ENCODE data around the gene PRLR.
"Not testable (repeated sequence)": the region's sequence is repeated elsewhere in the genome, so short reads cannot be mapped to it uniquely, and the experiment has no call there.

PRLR gene

DNA sequence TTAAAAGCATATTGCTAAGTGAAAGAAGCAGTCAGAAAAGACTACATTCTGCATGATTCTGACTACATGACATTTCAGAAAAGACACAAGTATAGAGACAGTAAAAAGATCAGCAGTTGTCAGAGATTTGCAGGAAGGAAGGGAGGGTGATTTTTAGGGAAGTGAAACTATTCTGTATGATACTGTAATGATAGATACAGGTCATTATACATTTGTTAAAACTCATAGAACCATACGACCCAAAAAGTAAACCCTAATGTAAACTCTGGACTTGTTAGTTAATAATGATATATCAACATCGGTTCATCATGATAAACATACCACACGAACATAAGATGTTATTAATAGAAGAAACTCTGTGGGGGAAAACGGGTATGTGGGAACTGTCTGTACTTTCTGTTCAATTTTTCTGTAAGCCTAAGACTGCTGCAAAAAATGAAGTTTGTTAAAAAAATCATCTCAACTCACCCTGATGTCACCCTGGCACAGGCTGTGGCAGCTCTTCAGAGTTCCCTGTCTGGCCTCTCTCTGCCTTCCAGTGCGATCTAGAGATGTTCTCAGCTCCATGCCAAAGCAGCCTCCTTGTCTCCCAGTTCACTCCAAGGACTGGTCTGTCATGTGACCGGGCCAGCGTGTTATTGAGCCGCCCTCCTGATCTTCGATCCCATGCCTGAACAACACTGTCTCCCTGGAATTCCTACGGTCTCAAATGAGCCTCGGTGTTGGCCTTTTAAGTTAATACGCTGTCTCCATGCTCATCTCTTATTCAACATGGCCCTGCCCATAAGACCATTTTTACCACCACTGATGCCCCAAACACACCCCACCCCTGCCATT, 35.4 kb downstream of the PRLR start:
- no peak for DNase-seq

DNA sequence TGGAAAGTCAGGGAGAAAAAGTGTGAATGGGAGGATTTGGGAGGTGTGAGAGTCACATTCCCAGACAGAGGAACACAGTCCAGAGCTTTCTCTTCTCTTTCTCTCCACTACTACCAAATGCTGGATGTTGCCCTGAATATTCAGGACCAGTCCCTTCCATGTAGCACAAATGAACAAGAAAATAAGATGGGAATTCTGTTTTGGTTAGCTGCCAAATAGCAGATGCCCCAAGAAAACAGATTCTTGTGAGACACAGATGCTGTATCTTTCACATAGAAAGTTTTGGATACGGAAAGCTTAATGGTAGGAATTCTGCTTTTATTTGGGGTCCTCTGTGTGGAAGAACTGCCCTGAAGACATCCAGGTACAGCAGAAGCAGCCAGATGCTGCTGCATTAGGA, 37.8 kb downstream of the PRLR start:
- no peak for DNase-seq

DNA sequence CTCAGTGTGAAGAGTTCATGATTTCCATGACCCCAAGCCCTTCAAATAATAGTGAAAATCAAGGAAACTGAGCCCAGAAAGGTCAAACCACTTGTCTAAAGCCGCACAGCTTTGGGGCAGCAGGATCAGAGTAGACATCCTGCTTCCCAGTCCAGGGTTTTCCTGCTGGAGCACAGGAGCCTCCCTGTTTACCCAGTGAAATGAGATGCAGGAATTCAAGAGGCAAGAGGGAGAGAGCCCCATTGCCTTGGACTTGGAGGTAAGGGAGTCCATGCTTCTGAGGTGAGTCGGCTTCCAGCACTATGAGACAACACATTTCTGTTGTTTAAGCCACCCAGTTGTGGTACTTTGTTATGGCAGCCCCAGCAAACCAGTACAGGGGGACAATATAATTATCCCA, 40.5 kb downstream of the PRLR start:
- DNase-seq = not testable (repeated sequence)

DNA sequence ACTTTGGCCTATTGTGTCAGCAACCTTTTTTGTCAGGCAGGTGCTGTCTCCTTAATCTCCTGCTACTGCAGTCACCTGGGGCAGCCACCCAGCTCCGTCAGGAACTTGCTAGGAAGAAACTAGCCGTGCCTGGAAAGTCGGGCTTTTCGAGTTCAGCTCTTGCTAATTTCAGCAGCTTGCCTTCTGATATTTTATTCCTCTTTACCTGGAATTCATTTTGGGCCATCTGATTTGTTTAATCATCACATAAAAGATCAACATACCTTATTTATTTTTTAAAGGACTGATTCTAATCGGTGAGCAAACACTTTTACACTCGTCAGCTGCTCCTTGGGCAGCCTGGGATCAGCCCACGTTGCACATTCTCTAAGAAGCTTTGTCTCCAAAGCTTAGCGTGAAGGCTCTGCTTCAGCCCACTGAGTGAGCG, 42.2 kb downstream of the PRLR start:
- DNase-seq = no peak

DNA sequence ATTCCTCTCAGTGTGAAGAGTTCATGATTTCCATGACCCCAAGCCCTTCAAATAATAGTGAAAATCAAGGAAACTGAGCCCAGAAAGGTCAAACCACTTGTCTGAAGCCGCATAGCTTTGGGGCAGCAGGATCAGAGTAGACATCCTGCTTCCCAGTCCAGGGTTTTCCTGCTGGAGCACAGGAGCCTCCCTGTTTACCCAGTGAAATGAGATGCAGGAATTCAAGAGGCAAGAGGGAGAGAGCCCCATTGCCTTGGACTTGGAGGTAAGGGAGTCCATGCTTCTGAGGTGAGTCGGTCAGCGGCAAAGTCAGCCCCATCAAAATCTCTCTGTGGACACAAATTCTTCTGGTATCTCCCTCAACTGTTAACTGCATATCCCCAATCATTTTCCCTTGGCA, 42.7 kb downstream of the PRLR start:
- not testable (repeated sequence) for DNase-seq

DNA sequence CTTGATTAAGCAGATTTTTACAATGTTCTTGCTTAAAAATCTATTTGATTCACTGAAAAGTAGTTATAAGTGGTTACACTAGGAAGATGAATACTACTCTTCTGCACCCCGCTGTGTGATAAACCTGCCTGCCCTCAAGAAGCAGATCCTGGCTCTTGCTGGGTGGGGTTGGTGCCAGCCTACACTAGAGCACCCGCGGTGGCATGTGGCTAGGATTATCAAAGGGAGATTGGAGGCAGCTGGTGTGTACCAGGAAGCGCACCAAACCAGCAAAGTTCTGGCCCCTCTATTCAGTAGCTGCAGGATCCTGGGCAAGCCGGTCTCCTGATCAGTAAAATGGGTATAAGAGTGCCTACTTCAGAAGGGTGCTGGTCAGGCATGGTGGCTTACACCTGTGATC, 43.5 kb downstream of the PRLR start:
- DNase-seq = no peak

DNA sequence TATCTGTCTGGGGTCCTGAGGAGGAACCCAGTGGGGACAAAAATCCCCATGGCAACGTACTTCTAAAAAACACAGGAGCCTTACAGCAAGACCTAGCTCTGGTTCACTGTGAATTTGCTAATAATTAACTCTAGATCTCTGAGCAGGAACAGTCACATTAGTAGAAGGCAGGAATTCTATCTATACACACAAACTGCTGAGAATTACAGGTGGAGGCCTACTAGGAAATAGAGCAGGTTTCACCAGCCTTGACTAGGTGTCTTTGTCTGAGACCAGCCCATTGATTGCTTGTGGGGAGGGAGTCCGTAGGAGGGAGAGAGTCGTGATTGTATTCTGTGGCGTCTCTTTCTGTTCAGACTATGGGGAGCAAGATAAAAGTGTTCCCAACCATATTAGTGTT, 44.8 kb downstream of the PRLR start:
- DNase-seq = no peak

DNA sequence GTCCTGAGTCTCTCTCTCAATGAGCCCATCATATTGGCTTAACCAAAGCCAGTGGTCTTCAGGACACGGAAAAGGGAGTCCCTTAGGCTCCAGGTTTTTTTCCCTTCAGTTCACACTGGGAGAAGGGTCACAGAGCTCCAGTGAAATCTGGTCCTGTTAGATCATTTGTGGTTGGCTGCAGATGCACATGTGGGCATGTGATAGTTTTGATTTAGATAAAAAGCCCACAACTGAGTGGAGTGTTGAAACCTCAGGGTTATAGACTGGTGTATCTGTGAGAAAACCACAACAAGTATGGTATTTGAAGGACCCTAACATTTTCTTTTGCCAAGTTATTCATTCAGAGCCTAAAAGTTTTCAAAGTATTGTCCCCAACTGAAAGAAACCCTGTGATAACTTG, 46.7 kb downstream of the PRLR start:
- no peak for DNase-seq

DNA sequence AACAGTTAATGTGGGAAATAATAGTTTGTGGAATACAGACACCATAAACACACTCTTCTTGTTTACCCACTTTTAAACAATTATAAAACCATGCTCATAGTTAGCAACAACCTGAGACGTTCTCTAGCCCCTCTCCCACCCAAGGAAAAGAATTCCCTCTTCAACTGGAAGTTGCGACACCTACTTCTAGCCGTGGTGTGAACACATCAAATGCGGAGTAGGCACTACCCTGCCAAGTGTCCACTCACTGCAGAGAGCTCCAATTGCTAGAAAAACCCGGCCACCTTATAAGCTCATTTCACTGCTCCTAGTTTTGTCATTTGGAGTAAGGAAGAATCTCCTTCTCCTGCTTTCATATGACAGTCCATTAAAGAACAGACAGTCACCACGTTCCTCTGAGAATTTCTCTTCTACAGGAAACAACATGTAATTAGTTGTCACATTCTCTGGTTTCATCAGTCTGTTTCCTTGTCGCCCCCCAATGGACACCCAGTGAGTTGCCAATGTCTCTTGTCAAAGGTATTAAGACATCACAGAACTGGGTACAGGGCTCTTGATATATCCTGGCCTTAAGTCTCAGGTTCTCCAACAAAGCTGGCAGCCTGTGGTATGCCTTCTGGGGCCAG, 47.3 kb downstream of the PRLR start:
- no peak for DNase-seq

DNA sequence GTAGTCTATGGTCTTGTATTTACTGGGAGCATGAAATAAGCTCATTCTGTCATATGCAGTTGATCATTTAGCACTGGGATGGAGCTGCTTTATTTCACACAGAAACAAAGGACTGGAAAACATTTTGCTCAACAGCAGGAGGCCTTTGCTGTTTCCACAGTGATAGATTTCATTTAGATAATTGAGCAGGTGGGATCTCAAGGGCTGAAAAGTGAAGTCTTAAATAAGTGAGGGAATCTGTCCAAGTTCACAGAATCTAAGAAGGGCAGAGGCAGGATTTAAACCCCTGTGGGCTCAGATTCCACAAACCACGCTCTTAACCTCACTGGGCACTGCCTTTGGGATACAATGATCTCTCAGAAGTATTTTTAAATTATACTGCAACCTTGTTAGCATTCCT, 47.8 kb downstream of the PRLR start:
- DNase-seq = no peak

DNA sequence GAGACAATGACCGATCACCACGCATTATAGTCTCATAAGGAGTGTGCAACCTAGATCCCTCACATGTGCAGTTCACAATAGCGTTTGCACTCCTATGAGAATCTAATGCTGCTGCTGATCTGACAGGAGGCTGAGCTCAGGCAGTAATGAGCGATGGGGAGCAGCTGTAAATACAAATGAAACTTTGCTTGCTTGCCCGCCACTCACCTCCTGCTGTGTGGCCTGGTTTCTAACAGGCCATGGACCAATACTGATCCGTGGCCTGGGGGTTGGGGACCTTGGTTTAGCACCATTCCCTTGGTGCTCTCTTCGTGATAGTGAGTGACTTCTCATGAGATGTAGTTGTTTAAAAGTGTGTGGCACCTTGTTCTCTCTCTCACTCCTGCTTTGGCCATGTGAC, 50.2 kb downstream of the PRLR start:
- DNase-seq = no peak

DNA sequence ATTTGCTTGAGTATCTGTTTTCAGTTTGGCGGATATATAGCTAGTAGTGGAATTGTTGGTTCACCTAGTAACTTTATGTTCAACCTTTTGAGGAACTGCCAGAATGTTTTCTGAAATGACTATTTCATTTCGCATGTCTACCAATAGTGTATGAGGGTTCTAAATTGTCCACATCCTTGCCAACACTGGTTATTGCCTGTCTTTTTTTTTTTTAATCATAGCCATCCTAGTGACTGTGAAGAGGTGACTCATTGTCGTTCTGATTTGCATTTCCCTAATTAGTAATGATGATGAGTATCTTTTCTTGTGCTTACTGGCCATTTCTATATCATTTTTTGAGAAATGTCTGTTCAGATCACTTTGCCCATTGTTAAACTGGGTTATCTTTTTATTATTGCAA, 52.5 kb downstream of the PRLR start:
- no peak for DNase-seq

DNA sequence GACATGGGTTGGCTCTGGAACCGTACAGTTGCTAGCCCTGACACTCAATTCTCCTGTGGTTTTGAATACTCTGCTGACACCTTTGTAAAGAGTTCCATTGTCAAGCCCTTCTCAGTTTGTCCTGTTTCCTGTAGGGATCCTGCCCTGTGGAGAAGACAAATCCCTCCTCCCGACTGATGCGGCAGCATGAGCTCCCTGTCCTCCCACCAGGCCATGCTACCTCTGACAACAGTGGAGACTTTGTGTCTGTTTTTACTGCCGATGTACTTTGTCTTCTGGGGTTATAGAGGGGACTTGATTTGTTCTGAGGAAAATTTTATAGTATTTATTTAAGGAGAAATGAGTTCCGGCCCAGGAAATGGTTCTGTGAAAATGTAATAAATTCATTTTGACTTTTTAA, 57.8 kb downstream of the PRLR start:
- DNase-seq = no peak

DNA sequence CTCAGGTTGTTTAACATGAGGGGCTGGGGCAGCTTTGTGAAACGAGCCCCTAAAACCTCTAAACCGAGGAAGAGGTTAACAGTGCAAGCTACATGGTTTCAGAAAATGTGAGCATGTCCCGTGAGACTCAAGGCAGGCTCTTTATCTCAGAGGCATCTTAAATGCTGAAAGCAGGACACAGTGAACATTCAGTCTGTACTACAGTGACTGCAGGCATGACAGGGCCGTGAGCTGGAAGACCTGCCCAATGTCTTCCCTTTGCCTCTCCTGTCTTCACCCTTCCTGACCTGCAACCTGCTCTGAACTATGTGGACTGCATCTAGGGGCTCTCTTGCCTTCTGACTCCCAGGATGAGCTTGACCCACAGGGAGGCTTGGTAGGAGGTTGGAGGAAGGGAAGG, 58.3 kb downstream of the PRLR start:
- no peak for DNase-seq

DNA sequence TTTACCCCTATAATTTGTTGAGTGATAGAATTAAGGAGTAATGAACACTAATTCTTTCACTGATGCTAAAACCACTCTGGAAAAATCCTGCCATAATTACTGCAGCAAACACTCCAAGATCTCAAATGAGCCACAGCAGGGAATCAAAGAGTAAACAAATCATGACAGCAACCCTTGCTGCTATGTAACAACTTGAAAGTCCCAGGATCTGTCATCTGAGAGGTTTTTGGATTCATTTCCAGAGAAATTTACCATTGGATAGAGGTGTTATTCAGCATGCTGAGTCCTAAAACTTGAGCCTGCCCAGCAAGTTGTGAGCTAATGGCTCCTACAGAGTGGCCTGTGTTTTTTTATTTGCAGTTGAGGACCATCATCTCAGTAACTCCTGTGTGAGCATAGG, 59.2 kb downstream of the PRLR start:
- no peak for DNase-seq

DNA sequence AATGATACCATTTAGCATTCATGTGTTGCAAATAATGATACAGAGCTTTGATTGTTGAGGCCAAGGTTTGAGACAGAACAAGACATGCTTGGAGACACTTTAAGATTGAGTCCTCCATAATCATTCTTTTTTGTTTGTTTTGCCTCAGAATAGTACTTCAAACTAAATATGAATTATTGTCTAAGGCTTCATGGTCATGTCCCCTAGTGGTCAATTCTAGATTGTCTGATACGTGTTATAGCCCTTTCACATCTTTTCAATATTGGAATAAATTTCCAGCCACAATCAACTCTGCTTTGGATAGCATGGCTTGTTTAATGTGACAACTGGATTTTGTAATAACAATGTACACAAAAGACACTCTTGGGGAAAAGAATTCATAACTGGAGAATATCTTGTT, 64.2 kb downstream of the PRLR start:
- DNase-seq = no peak

DNA sequence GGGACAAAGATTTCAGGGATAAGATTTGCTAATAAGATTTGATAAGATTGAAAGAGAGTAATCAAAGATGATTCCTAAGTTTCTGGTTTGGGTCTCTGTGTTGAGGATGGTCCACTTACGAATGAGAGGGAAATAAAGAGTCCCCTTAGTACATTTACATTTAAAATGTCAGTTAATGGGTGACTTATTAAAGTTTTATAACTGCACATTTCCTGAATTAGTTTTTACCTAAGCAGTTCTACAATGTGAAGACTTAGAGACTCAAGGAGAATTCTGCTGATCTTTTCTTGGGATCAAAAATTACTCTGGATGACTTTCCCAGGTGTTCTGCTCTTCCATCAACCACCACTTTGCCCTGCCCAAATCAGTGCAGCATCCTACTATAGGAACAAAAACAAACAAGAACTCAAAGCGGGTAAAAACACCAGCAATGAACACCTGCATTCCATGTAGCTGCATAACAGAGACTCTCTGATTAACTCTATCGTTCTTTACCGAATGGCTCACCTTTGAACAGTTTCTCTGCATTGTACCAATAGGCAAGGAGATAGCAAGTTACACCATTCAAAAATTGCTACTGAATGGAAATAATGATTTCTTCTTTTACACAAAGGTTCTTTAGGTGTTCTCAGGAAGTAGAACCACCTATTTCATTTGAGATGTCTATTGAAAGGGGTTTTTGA, 65.3 kb downstream of the PRLR start:
- no peak for DNase-seq

DNA sequence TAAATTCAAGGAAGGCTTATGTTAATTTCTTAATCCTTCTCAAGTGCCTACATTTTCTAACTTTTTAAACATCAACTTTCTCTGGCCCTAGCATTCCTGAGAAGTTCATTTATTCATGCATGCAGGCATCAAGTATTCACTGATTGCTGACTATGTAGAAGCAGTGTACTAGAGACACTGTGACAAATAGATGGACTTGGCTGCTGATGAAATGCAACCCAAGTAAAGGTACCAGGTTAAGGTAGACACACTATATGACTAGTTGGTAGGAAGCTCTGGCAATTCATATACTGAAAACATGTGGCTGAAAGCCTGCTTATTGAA, 66.6 kb downstream of the PRLR start:
- no peak for DNase-seq

DNA sequence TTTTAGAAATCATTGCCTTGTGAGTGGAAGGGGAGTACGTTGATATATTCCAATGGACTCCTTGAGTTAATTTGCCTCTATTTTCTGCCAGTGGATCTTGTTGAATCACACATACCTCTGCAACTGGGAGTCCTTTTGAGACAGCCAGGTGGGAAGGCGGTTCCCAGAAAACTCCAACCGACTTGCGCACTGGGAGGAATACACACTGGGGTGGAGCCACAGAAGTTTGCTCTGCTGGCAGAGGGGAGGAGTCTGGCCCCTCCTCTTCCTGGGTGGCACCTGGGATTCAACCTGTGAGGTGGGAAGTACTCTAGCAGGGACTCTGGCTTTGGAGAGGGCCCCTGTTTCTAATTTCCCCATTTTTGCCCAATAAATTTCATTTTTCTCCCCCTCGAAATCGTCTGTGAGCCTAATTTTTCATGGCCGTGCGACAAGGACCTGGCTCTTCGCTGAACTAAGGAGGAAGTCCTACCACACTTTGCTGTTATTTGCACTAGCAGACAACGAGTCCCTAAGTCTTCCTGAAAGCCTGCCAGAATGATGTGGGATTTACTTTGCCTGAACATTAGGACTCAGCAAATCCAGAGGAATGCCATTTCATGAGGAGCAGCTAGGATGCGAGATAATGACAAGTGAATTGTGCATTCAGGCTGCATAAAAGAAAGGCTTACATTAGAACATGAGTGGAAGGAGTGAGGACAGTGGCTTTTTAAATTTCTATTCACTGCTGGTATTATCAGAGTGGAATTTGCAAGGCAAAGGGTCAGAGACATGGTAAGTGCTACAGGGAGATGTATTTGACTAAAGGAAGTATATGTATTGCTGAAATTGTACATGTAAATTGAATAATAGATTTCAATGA, 67.2 kb downstream of the PRLR start:
- no peak for DNase-seq

DNA sequence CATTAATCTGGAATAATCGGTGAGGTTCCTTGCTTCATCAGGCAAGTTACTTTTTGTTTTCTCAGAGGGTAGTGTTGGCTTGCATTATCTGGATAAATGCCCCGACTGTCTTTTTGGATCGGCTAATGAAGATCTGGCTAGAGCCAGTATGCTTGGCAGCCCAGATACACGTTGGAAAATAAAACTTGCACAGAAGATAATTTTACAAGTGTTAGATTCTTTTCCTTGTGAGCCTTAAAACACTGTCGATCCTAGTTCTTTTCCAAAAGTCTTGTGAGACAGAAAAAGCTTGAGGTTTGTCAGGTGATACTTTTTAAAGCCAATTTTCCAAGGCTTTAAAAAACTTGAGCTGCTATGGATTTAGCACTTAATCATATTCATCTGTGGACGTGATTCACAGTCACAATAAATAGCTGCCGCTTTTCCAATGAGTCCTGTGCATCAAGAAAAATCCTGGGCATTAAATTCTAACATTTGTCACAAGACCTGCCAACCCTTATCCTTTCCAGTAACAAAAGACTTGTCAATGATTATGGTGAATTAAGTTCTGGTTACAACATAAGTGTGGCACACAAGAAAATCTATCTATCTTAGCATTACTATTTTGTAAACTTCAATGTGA, 68.5 kb downstream of the PRLR start:
- no peak for DNase-seq

DNA sequence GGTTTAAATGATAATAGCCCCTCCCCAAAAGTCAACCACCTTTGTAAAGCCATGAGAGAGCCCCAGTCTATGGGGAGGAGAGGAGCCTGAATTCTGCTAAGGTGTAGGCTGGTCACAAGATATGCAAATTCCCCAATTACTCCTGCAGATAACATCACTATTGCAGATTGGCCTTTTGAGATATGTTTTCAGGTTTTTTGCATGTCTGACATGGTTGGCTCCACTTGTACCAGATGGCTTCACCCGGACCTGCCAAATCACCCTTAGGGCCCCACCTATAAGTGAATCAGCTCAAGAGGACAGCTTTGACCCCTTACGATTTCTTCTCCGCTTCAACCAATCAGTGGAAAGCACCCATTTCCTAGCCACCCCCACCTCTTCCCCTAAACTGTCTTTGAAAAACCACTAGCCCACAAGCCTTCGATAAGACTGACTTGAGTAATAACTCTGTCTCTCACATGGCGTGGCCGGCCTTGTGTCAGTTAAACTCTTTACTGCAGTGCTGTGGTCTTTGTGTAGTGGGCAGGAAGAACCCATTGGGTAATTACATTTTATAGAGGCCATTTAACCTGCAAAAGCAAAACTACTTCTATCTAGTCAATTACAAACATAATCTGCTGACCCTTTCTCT, 69.7 kb downstream of the PRLR start:
- DNase-seq = no peak

DNA sequence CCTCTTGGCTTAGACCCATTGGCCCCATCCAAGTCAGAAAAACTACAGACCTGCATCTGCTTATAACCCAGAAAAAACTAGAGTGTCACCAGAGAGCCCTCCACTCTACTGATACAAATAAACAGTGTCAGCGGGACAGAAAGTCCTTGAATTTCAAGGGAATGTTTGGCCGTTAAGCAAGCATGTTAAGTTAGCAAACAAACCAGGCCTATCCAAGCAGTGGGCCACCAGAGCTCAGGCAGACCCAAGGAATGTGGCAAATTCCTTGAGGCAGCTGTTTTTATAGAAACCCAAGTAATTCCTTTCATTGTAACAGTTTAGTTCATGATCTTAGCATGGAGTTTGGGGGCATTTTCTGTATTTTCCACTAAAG, 70.9 kb downstream of the PRLR start:
- no peak for DNase-seq
